Kidney epithelial cell (primary cell): ENCODE measurements around the gene ARPC3. TPM values are rescaled to one million over a fixed set of nuclear protein-coding genes. Genes with fewer than 3 reads are reported as not detected.
"Not testable (repeated sequence)": the region's sequence is repeated elsewhere in the genome, so short reads cannot be mapped to it uniquely, and the experiment has no call there.

Source experiments
- DNase-seq: peaks from one replicate; pipeline ENCODE4 v3.0.0-alpha.2; 2010; ENCODE audit warnings: low read depth
- H3K27me3 ChIP-seq: 2 replicates; pipeline ENCODE4 v1.6.0; 2011; ENCODE audit warnings: low read length; ENCODE audit not compliant: control insufficient read depth, insufficient read depth
- H3K36me3 ChIP-seq: 2 replicates; pipeline ENCODE4 v1.5.1; 2011; ENCODE audit warnings: low read length; ENCODE audit not compliant: control insufficient read depth, insufficient read depth
- H3K4me3 ChIP-seq: 2 replicates; pipeline ENCODE4 v1.5.1; 2011; ENCODE audit warnings: low read depth, mild to moderate bottlenecking, control low read depth, low read length
- CTCF ChIP-seq: IDR thresholded peaks from 2 replicates; pipeline ENCODE4 v1.5.1; 2011; ENCODE audit warnings: mild to moderate bottlenecking, moderate library complexity, low read length, control low read depth, inconsistent platforms; ENCODE audit not compliant: insufficient read depth, poor library complexity, severe bottlenecking
- total RNA-seq: library from RNA; depleted of rRNA; stranded (reverse); fragments of >200 nt; gene quantifications from 2 replicates; pipeline ENCODE4 v1.2.3, GENCODE V29; 2015

Gene ARPC3
- total RNA-seq, 1 donor from 2014 or later: 796 TPM

- no peak for DNase-seq
- no peak for TF ChIP-seq CTCF
- Histone ChIP-seq H3K36me3 (no peaks in the 10 kb centered on the region), H3K27me3 (no peaks in the 10 kb centered on the region), H3K4me3 (no peak overlapping the region)
Measured at GRCh38 chr12:110421701-110422100, 28.4 kb downstream of the ARPC3 start.

- no peak for DNase-seq
- TF ChIP-seq CTCF: no peak
Measured at GRCh38 chr12:110421159-110421661, 28.9 kb downstream of the ARPC3 start.

GRCh38 chr12:110420644-110421043, 29.5 kb downstream of the ARPC3 start:
- not testable (repeated sequence) for DNase-seq, H3K4me3 ChIP-seq, H3K27me3 ChIP-seq, H3K36me3 ChIP-seq

More at GRCh38 chr12:110421159-110421661, 28.9 kb downstream of the ARPC3 start:
- Histone ChIP-seq H3K4me3 (no peak overlapping the region), H3K27me3 (no peaks in the 10 kb centered on the region), H3K36me3 (no peaks in the 10 kb centered on the region)

GRCh38 chr12:110417113-110417512, 33.0 kb downstream of the ARPC3 start:
- H3K36me3 ChIP-seq, H3K4me3 ChIP-seq, H3K27me3 ChIP-seq, DNase-seq: not testable (repeated sequence)

- not testable (repeated sequence) for H3K4me3 ChIP-seq, DNase-seq, H3K36me3 ChIP-seq
Measured at GRCh38 chr12:110410086-110410485, 40.1 kb downstream of the ARPC3 start.

GRCh38 chr12:110405126-110405662, 44.9 kb downstream of the ARPC3 start:
- not testable (repeated sequence) for H3K36me3 ChIP-seq, H3K4me3 ChIP-seq, H3K27me3 ChIP-seq, DNase-seq

More at GRCh38 chr12:110410086-110410485, 40.1 kb downstream of the ARPC3 start:
- not testable (repeated sequence) for H3K27me3 ChIP-seq

- no peak for TF ChIP-seq CTCF
- H3K4me3 ChIP-seq: peak overlapping the region; percentile 78
- no peaks in the 10 kb centered on the region for H3K36me3 ChIP-seq
- DNase-seq: no peak
- no peaks in the 10 kb centered on the region for H3K27me3 ChIP-seq
Measured at GRCh38 chr12:110403976-110404682, 46.0 kb downstream of the ARPC3 start.
